Adipose tissue (tissue), 3 donors: Measurements from ENCODE around the gene RNFT2. TPM values are rescaled to one million over a fixed set of nuclear protein-coding genes. Genes with fewer than 3 reads are reported as not detected.

Source experiments
- H3K27ac ChIP-seq: one replicate; pipeline ENCODE4 v1.5.1; 2013; ENCODE audit warnings: low read depth, low read length
- WGBS, 3 donors: extraction: QIAGEN DNeasy Blood & Tissue Kit; methylation state at CpG; one replicate each; pipeline ENCODE4 v1.1.7; 2013; 5-methylcytosine and 5-hydroxymethylcytosine counted together
- polyA plus RNA-seq, 3 donors: library from polyadenylated mRNA; stranded (reverse); fragments of 200-250 nt; gene quantifications; one replicate each; pipeline ENCODE4 v1.2.3, GENCODE V29; 2013
- donor health status: healthy with polysubstance abuse.
- donor health status: Bipolar disorder and iron deficiency.
- donor health status: healthy.

The RNFT2 gene
- polyA plus RNA-seq, 3 donors, result 0.30 to 0.56 (median 0.47) TPM

DNA sequence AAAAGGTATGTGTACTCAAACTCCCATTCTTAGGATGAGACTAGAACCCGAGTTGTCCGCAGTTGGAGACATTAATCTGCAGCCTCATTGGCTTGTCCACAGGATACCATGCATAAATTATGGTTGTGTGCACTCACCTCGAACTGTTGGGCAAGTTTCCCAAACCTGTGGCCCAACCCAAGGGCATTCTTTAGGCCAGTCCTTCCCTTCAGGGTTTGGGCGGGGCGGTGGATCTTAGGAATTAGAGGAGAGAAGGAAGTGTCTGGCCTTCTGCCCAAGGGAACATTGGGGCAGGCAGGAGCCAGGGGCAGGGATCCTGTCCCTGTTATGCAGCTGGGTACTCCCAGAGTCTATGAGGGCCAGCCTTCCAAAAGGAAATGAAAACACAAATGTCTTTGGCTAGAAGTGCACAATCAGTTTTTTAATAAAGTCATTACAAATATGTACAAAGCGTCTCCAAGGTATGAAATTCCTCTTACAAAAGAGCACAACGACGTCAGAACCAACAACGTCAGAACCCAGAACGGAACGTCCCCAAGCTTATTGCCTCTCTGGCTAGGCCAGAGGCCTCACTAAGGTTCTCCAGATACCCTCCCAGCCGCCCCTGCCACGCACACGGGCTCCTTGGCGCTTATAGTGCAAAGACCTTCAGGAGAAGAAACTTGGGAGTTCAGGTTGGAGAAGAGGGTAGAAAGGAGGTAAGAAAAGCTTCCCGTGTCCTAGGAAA, 117.8 kb downstream of the RNFT2 start:
- H3K27ac ChIP-seq, result no peak overlapping the region
- WGBS, 3 donors, result 82 to 87% (median 83%) methylated on average over 16 of the region's 16 CpGs

DNA sequence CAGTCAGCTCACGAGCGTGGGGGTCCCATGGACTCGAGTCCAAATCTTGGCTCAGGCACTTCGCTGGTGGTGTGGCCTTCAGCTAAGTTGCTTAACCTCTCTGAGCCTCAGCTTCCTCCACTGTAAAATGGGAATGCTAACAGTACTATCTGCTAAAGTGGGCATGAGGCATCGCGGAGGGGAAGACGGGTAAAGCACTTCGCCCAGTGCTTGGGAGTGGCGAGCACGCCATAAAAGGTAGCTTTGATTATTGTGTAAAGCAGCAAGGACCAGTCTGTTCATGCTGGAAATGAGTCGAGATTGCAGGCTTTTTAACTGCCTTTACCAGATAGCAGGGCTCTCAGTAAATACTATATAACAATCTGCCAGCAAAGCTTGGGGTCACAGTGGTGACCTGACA, 118.6 kb downstream of the RNFT2 start:
- 83 to 87% (median 86%) methylated on average over 11 of the region's 11 CpGs for WGBS, 3 donors
- no peak overlapping the region for H3K27ac ChIP-seq

DNA sequence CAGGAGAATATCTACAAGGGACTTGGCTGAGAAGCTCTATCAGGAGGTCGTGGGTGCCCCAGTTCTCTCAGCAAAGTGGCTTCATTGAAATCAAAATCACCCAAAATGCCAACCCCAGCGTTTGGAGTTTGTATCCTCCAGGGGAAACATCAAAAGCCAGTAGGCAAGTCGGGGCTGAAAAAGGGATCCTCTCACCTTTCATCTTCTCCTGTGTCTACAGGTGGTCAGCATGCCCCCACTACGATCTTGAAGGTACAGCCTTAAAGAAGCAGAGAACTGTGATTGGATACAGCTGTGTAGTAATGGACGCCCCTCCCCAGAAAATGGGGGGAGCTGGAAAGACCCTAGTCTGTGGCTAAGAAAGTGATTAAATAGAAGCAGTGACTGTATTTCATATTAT, 121.0 kb downstream of the RNFT2 start:
- WGBS, 3 donors, result 31 to 42% (median 32%) methylated on average over 5 of the region's 5 CpGs
- H3K27ac ChIP-seq, result no peak overlapping the region

DNA sequence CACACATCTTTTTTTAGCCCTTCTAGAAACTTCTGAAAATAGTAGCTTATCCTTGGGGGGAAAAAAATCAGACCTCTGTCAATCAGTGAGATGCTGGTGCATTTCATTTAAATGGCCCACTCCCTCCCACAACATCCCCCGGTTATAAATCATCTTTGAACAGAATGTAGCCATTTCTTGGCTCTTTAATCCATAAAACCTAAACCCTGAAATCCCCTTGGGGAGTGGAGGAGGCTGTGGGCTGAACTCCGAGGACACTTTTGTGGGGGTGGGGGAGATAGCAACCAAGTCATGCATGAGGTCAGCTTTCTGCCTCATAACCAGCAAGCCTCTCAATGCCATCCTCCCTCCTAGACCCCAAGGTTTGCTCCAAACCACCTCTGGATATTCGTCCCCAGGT, 122.1 kb downstream of the RNFT2 start:
- 50 to 59% (median 55%) methylated on average over 3 of the region's 3 CpGs for WGBS, 3 donors

DNA sequence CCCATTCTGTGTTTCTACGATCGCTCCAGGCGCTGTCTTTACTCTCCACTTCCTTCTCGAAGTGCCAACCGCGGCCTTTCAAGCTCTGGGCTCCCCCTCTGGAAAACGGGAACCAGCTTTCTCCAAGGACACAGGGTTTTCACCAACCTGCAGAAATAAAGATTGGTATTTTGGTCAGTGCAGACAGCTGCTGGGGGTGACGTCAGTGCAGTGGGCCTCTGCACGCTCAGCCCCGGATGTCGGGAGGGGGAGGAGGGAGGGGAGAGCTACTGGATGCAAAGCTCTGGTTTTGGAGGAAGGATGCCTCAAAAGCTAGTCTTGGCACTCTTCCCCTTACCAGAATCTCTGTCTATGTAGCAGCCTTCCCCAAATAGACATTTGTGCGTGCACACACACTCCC, 123.2 kb downstream of the RNFT2 start:
- 22 to 32% (median 28%) methylated on average over 11 to 12 of the region's 12 CpGs for WGBS, 3 donors
- H3K27ac ChIP-seq, result no peak overlapping the region

More for the DNA sequence above, 122.1 kb downstream of the RNFT2 start:
- no peak overlapping the region for H3K27ac ChIP-seq

DNA sequence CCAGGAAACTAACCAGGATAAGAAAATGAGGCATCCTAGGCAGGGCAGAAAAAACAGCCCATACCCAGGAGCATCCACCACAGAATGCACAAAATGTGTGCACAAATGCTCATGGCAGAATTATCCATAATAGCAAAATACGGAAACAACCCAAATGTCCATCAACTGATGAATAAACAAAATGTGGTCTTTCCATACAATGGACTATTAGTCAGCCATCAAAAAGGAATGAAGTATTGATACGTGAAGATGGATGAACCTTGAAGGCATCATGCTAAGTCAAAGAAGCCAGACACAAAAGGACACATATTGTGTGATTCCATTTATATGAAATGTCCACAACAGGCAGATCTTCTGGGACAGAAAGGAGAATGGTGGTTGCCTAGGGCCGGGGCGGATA, 124.1 kb downstream of the RNFT2 start:
- no peak overlapping the region for H3K27ac ChIP-seq
- 93 to 96% (median 95%) methylated on average over 4 of the region's 4 CpGs for WGBS, 3 donors

DNA sequence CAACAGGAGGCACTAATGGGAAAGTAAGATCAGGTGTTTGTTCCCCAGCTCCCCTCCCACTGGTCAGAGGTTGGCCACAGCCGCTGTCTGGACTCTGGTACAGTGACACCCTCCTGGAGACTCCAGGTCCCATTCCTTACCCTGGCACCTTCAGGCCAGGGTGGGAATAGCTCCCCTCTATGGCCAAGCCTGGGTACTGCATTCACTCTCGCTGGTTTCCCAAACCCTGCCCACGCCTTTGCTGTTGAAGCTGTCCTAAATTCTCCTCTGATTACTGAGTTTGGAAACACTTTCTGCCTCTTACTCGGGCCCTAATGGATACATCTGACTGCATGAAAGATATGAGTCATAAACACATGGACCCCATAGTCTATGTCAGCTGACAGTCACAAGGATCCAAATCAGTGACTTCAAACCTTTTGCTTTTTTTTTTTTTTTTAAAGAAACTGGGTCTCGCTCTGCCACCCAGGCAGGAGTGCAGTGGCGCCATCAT, 125.2 kb downstream of the RNFT2 start:
- WGBS, 3 donors, result 46 to 50% (median 49%) methylated on average over 6 of the region's 6 CpGs
- H3K27ac ChIP-seq, result no peak overlapping the region

DNA sequence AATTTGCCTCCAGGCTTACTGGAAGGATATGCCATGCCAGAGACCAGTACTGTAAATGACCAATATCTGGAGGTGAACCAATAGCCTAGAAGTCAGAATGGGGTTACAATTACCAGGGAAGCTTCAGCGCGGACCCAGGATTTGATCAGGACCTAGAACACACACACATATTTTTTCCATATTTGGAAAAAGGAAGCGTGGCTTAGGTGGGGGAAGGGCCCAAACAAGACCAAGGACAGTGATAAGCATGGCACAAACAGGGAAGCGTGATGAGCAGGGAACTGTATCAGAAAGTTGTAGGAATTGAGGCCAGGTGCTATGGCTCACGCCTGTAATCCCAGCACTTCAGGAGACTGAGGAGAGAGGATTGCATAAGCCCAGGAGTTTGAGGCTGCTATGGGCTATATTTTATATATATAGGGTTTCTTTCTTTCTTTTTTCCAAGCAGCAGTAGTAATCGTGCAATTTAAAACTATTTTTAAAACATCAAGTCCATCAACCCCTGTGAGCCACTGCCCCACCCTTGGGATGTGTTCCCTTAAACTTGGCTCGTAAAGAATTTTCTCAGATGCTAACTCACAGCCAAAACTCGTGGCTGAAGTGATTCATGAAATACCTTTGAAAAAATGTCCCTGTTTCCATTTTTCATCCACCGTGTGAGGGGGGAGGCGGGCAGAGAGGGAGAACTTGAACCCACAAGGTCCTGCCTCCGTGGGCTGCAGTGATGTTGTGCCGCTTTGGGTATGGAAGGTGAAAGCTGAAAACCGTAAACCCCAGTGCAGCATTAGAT, 126.5 kb downstream of the RNFT2 start:
- 51 to 67% (median 60%) methylated on average over 13 of the region's 13 CpGs for WGBS, 3 donors
- no peak overlapping the region for H3K27ac ChIP-seq

DNA sequence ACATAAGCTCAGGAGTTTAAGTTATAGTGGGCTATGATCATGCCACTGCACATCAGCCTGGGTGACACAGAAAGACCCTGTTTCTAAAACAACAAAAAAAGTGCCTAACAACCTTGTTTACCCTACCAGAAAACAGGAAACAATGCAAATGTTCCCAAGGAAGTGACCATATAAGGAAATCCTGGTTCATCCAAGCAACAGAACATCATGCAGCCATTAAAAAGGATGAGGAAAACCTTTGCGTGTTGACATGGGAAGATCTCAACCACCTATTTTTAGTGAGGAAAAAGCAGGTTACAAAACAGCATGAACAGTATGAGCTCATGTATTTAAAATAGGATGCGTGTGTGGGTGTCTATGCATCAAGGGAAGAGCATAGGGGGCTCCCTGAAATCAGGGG, 129.4 kb downstream of the RNFT2 start:
- H3K27ac ChIP-seq, result no peak overlapping the region
- WGBS, 3 donors, result 85 to 93% (median 88%) methylated on average over 2 of the region's 2 CpGs

DNA sequence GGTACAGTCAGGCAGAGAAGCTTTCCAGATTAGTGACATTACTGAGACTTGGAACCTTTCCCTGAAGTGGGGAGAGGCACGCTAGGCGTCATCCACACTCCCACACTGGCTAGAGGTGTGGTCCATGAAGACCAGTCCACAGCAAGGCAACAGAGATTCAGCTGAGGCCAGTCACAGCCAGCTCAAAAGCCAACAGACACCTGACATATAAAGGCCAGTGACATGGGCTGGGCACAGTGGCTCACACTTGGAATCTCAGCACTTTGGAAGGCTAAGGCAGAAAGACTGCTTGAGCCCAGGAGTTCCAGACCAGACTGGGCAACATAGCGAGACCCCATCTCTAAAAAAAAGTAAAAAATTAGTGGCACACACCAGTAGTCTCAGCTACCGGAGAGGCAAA, 132.2 kb downstream of the RNFT2 start:
- H3K27ac ChIP-seq, result no peak overlapping the region
- 61 to 76% (median 65%) methylated on average over 4 of the region's 4 CpGs for WGBS, 3 donors

DNA sequence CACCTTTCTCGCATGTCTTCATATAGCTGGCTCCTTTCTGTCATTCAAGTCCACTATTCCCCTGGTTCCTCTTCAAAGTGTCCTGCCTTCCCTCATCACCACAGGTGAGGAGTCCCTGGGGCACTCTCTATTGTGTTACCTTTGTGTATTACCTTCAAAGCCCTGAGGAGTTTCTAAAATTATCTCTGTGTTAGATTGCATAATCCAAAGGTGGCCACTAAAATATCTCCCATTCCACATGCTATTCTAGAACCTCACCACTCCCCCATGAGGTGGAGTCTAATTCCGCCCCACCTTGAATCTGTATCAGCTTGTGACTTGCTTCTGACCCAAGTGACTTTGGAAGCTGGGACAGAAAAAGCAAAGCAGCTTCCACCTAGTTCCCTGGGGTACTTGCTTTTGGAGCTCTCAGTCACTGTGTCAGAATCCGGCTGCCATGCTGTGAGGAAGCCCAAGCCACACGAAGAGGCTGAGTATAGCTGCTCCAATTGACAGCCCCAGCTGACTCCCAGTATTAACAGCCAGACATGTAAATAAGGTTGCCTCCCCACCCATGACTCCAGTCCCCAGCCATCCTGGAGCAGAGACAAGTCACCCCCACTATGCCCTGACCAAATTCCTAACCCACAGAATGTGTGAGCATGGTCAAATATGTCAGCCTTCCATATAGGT, 136.3 kb downstream of the RNFT2 start:
- 84 to 90% (median 88%) methylated on average over 4 of the region's 4 CpGs for WGBS, 3 donors
- no peak overlapping the region for H3K27ac ChIP-seq

DNA sequence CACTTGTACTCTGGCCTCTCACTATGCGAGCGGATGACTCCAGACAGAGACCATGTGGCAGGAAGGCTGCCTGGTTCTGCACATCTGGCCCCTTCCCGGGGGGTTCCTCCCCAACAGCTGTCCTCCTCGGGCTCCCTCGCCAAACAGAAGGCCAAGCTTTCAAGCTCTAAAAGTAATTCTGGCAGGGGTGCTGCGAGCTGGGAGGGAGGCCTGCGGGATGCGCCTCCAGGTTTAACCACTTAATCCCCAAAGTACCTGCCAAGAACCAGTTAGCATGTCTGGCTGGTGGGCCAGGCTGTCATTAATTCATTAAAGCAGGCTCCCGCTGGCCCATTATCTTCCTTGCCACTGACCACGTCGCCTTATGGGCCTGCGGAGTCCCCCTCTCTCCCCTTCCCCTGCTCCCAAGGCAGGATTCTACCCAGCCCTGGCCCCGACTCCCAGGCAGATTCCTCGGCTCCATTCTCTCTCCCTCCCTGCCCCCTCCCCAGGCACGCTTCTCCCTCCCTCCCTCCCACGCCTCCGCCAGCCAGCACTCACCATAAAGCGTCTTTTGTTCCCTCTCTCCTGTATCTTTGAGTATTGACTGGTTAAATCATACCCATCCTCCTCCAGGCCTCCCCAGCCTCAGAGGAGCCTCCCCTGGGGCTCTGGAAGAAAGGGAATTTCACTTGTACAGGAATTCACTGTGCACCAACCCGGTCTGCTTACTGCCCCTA, 138.2 kb downstream of the RNFT2 start:
- 7 to 14% (median 14%) methylated on average over 19 of the region's 19 CpGs for WGBS, 3 donors
- H3K27ac ChIP-seq, result no peak overlapping the region

DNA sequence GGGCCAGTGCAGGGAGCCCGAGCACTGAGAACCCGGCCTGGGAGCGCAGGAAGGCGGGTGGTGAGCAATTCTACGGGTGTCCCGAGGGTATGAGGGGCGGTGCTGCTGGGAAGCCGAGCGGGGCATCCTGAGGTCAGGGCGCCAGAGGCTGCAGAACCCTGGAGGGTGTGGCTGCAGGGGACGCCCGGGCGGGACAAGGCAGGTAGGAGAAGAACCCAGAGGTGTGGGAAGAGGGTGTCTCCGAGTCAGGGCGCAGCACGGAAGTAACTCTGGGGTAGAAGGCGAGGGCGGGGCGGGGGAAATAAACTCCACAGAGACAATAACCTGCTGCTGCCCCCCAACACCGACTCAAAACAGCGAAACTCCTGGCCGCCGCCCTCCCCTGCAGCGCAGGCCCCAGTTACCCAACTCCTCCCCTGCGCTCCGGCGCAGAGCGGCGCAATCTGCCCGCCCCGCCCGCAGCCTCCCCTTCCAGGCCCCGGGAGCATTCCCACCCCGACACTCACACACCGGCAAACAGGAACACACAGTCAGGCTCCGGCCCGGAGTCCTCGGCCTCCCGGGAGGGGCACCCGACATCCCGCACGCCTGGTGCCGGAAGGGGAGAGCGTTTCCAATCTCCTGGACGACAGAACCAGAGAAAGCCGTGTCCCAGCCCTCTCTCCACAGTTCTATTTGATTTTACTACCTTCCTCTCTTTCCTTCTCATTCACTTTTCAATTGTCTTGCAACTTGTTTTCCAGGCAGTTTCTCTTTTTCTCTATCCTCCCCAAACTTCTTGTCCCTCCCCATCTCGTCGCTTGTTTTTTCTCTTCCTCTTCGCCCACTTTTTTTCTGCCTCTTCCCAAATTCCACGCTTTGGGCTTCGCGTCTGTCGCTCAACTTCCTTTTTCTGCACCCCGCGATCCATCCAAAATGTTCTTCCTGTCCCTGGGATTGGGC, 140.7 kb downstream of the RNFT2 start:
- WGBS, 3 donors, result 2 to 3% (median 2%) methylated on average over 47 to 55 of the region's 55 CpGs
- H3K27ac ChIP-seq, result no peak overlapping the region

DNA sequence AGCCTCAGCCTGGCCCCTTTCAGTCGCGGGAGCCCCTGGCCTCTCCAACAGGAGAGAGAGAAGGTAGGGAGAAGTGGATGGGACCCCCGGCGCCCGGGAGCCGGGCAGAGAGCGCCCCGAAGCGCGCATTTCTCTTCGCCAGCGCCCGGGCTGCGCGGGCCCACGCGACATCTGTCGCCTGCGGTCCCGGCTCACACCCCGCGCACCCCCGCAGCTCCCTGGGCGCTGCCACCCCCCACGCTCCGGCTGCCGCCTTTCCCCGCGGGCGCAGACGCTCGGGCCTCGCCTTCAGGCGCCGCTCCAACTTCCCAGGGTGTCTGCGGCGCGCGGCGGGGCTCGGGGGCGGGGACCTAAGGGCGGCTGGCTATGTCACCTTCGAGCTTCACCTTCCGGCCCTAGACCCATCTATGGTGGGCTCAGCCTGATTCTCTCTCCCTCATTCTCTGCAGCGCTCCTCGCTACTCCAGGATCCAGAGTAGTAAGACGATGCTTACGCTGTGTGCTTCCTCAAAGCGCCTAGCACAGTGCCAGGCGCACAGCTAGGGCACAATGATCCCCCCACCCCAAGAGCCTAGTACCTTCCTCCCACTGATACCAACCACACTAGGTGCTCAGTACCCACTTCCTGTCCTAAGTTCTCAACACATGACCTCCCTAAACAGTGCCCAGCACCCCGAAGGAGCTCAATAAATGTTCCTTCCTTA, 141.5 kb downstream of the RNFT2 start:
- no peak overlapping the region for H3K27ac ChIP-seq
- 2 to 3% (median 3%) methylated on average over 52 of the region's 52 CpGs for WGBS, 3 donors

DNA sequence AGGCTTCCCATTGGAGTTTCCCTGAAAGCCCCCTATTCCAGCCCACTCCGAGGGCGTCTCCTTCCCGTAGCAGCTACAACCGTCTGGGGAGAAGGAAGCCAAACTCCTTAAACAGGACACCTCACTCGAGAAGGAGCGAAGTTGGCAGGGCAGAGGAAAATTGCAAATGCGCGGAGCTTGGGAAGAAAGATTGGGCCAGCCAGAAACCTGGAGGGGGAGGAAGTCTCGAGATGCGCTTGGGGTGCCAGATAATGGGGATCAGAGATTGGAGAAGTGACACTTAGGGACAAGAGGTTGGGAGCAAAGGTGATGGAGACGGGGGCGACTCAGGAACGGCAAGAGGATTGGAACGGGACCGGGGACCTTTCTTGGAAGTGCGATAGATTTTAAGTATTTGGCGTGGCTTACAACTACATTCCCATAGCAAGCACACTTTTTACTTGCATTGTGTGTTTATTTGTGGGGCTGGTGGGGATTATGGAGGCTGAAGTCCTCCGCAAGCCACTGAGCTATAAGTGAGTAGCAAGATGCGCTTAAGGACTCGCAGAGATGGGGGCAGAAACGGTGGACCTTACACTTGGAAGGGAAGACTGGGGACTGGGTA, 142.2 kb downstream of the RNFT2 start:
- H3K27ac ChIP-seq, result no peak overlapping the region
- WGBS, 3 donors, result 3 to 6% (median 4%) methylated on average over 20 to 21 of the region's 21 CpGs

DNA sequence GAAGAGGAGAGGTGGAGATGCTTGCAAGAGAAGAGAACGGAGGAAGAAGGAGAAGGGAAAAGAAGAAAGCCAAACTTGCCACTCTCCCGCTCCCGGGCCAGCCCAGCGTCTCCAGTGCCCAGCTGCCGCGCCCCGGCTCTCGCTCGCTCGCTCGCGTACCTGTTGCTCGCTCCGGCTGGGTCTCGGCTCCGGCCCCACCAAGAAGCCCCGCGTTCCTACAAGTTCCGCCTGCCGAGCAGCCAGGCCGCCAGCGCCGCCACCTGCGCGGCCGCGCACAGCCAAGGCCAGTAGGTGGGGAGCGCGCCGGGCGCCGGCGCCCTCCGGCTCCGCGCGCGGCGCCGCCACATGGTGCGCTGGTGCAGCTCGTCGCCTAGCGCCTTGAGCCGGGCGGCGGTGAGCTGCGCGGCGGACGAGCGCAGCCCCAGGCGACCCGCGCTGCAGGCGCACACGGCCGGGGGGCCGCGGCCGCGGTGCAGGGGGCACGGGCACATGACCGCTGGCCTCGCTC, 142.8 kb downstream of the RNFT2 start:
- H3K27ac ChIP-seq, result no peak overlapping the region
- WGBS, 3 donors, result 0 to 1% (median 0%) methylated on average over 33 to 65 of the region's 65 CpGs
